ENCODE results near the gene THY1.

- TF ChIP-seq CTCF (IDR thresholded peaks at IDR 0.05) (no peak), POLR2AphosphoS5 (IDR thresholded peaks at IDR 0.05) (no peak), POLR2A (IDR thresholded peaks at IDR 0.05) (no peak), EP300 (IDR thresholded peaks at IDR 0.05) (no peak)
Measured at GRCh38 chr11:119380827-119381180, 42.2 kb downstream of the THY1 start.

All from upper lobe of left lung (tissue), 4 donors.